GM18873 (cell line): ENCODE data around the gene KNCN.

Experiments used
- ATAC-seq: cut with Tn5 transposase; IDR thresholded peaks from one replicate; pipeline ENCODE4 v1.9.1; 2021; ENCODE audit warnings: mild to moderate bottlenecking, moderate library complexity, moderate number of reproducible peaks; ENCODE audit not compliant: unreplicated experiment, low FRiP score

KNCN gene

DNA sequence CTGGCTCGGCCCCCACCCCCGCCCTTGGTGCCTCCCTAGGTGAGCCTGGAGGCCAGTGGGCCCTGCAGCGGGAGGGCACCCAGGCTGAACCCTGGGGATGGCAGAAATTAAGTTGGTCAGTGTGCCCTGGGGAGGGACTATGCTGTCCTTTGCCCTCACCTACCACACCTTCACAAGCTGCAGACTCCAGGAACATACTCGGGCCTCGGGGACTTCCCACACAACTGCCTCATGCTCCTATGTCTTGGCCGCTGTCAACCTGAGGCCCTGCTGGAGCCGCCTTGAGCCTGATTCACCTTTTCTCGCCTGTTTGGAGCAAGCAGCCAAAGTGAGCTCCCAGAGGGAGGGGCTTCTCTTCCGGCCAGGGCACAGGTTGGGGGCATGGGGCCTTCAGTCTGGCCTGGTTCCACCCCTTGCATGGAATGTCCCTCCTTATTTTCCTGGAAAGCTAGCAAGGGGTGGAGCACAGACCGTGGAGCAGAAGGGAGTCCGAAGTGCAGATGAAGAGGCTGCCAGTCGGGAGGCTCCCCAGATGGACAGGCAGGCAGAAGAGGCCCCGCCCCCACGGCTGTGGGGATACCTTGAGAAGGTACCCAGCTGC, 24.7 kb downstream of the KNCN start:
- ATAC-seq, result no peak

DNA sequence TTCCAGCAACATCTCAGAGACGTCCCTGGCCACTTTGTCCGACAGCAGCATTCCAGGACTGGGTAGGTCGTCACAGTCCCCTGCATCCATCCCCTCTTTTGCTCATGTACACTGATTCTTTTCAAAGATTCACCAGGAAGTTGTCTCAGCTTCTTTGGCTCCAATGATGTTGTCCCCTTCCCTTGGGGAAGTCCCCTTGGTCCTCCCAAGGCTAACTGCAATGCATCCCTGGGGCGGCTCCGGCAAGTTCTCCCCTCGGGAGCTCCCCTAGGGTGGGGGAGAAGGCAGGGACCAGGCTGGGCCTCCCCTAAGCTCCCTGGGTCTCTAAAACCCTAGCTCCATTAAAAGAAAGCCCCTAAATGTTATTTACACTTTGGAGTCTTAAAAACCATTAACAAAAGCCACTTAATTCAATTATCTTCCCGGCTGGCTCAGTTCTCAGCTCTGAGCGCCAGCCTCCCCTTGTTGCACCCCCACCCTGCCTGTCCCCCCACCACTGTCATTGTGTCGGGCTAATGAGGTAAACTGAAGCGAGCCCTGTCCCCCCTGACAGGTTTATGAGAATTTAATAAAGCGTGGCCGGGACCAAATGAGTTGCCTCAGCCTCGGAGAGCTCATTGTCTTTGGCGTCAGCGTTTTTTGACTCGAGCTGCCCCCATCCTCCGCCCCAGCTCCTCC, 25.3 kb downstream of the KNCN start:
- ATAC-seq, result no peak

DNA sequence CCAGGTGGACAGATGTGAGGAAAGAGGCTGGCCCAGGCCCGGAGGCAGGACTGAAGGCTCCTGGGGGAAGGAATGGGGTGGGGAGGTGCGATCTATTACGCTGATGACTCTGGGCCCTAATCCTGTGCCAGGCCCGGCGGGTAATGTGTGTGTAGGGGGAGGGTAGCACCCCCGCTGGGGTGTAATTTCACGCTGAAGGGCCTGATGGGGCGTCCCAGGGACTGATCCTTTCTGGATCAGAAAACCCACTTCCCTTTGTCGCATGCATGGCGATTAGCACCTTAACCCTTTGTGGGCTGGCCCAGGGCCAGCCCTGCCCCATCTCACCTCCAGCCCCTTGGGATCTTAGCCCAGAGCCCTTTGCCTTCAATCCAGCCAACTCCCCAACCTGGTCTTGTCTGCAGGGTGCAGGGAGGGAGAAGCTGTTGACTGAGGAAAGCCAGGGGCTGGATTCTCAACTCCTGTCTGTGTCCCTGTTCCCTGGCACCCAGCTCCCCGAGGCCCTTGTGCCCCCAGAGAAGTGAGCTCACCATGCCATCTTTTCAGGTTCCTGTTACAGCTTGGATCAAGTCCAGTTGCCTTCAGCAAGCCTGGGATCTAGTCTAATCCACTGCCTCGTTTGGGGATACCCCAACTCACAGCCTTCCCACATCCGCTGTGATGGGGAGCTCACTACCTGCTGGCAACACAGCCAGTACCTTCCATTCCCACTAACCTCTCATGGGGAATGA, 26.0 kb downstream of the KNCN start:
- no peak for ATAC-seq

DNA sequence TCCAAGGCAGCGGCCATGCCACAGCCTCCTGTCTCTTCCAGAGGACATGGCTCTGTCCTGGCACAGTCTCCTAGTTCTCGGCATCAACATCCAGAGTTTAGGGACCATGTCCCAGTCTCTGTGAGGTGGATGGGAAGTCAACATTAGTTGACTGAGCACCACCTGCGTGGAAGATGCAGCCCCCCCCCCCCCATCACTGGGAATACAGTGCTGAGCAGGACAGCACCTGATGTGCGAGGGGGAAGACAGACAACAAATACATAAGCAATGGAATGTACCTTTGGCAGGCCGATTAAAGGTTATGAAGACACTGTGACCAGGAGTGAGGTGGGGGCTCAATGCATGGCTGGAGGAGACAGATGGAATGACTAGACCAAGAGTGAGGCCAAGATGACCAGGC, 26.6 kb downstream of the KNCN start:
- no peak for ATAC-seq

DNA sequence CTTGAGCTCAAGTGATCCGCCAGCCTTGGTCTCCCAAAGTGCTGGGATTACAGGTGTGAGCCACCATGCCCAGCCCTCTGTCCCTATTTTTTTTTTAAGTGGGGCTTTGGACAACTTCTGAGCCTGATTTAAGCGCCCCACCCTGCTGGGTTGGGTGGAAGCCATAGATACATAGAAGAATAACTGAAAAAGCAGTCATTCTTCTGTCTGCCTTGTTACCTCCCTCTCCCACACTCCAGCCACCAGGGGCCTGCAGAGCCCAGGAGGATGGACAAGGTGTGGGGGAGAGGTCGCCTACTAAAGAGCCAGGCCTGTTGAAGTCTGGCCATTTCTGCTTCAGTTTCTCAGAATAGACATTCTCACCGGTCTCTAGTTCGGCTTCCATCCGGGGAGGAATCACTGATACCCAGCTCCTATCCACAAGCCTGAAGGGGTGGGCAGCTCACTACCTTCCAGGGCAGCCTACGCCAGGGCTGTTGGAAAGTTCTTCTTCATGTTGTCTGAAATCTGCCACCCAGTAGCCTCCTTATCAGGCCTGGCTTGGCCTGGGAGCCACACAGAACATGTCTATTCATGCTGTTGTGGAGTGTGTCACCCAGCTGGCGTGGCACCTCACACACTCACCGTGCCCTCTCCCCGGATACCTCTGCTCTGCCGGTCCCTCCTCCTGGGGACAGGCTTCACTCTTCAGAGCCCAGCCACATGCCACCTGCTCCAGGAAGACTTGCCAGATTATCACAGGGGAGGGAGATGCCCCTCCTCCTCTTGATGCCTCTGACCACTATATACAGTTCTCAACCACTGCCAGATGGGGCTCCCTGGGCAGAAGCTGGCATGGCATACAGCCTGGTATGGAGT, 27.7 kb downstream of the KNCN start:
- ATAC-seq, result no peak

DNA sequence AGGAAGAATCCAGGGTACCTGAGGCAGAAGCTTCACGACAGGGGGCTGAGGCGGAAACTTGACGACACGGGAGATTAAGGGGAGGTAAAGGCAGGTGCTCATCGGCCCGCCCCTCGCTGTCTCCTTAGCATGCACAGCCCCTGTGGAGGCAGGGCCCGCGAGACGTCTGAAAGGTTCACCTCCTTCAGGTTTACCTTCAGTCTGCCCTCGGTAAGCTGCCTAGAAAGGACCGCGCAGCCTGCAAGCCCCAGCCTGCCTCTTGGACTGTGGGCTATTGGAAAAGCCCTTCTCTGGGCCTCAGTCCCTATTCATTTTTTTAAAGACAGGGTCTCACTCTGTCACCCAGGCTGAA, 28.5 kb downstream of the KNCN start:
- no peak for ATAC-seq

DNA sequence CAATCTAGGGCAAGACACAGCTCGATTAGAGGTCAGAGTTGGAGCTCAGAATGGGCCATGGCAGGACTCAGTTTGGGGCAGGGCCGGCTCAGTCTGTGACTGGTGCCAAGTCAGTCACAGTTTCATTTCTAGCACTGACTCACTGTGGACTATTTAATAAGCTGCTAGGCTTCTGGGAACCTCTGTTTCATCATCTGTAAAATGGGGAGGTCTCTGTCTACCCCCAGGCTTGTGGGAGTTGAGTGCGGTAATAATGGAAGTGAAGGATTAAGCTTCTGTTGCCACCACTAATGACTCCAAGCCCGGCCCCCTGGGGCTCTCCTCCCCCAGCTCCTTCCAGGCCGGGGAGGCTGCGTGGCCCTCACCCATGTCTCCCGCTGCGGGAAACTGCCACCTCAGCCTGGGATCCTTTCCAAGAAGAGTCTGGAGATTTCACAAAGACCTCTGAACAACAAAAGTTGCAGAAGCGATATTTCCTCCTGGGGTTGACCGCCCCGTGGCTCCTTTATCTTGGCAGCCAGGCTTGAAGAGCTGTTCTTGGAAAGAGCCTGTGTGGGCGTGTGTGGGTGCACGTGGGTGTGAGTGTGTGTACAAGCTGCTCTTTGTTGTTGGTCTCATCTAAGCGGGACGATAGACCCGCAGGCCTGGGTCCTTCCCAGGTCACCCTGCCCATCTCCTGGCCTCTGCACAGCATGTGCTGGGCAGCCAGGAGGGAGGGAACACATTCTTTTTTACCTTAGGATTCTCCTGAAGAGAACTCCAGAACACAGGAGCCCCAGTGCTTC, 29.1 kb downstream of the KNCN start:
- no peak for ATAC-seq

DNA sequence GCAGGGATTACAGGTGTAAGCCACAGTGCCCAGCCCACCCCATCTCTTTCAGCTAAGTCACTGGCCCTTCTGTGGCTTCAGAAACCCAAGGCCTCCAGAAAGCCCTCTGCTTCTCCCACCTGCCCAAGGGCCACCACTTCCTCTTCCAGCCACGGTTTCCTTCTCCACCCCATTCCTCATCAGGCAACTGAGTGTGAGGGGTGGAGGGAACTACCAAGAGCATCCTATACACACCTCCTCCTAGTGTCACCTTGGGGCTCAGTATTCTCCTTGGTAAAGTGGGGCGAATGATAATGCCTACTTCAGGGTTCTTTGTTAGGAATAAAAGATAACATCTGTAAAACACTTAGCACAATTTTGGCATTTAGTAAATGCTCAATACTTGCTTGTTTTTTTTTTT, 30.0 kb downstream of the KNCN start:
- no peak for ATAC-seq

DNA sequence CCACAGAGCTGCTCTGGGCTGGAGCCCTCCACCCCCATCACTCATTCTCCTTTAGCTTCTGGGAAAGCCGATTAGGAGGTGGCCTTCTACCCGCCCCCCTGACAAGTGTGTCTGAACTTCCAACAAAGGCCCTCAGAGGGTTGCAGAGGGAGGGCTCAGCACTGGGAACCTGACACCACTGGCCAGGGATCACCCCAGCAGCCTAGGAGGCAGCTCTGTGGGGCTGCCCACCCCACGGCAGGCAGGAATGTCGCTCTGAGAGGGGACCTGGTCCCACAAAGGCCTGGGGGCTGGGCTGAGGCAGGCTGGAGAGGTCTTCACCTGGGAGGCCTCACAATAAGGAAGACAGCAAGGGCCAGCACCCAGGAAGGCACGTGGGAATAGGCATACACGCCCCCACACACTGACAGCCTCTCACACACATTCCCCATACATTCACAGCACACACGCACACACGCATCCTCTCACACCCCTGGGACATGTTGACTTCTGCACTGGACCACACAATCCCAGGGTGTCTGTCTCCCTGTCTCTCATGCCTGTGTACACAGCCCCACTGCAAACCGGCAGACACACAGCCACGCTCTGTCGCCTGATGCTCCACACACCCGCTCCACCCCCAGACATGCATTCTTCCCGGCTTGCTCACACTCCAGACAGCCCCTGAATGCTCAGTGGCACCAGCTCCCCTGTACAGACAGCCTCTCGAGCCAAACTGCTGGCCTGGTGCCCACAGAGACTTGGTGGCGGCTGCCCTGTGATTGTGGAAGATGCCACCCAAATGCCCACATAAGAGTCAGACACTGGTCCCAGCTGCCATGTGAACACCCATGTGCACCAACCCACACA, 31.2 kb downstream of the KNCN start:
- ATAC-seq, result no peak

DNA sequence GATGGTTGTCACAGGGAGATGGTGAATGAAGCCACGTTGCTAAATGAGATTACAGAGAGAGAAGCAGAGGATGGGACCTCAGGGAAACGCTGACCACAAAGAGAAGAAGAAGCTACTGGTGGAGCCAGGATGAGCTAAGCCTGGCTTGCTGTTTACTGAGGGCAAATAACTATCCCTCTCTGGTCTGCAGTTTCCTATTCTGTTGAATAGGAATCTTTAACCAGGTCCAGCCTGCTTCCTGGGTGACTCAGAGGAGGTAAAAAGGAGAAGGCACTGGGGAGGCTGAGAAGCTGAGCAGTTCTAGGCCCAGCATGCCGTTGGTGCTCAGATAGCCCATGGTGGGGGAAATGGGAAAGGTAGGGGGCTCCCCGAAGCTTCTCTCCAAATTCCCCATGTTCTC, 32.2 kb downstream of the KNCN start:
- no peak for ATAC-seq

DNA sequence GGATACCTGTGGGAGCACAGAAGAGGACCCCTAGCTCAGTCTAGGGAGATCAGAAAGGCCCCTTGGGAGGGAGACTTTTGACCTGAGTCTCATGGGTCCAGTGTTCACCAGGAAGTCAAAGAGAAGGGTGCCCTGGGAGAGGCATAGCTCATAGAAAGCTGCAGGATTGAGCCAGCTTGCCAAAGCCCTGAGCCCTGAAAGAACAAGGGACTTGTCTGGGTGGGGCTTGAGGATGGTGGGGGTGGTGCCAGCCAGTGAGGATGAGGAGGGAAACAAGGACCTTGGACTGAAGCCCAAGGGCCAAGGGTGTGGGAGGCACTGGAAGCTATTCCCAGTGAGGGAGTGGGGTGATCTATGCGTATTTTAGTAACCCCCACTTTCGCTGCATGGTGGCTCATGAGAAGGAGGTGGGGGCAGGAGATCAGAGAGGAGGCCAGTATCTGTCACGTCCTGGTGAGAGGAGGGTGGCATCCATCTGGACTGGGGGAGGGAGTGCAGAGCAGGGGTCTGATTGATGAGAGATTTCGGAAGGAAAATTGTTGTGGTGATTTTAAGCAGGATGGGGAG, 33.4 kb downstream of the KNCN start:
- no peak for ATAC-seq

DNA sequence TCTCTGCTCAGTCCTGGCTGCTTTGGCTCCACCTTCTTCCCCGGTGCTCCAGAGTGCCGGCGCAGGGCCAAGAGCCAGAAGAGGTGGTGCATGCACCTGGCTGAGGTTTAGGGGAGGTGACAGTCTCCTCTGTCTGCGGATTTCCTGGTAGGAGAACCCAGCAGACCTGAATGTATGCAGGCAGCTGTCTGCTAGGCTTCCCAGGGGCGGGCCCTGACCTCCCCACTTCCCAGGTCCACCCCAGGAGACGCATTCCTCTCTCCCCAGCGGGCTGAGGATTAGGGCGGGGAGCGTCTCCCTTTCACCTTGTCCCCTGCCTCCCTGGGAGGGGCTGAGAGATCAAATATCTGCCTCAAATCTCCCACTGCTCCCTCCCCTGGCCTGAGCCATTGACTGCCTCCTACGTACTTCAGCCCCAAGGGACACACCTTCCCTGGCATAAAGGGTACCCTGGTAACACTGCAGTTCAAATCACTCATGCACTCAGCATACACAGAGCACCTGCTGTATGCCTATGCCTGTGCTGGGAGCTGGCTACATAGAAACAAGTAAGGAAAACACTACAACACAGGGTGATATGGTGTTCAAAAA, 34.3 kb downstream of the KNCN start:
- no peak for ATAC-seq

DNA sequence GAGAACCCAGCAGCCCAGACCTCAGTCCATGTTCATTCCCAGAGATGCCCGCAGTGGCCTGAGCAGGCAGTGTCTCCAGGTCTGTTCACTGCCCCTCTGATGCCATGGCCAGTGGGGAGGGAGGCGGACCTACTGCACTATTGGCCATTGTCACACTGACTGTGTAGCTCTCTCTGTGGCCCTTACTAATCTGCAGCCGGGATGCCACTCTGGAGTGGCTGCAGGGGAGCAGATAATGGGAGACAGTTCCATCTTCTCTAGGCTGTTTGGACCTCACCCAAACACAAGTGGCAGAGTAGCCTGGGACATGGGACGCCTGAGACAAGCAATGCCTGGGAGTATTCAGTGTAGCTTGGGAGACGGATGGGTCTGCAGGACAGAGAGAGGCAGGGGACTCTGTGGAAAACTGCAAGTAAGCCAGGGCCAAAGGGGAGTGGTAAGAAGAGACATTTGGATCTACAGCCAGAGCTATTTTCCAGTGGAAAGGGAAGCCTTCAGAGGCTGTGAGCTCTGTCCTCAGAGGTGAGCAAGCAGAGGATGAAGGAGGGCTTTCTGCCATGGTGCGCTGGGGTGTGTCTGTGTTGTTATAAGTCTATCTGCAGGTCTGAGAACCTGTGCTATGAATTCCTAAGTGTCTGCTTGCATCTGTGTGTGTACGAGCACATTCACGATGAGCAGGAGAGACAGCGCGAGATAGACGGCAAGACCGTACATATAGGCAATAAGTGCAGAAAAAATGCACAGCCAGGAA, 35.1 kb downstream of the KNCN start:
- ATAC-seq, result no peak

DNA sequence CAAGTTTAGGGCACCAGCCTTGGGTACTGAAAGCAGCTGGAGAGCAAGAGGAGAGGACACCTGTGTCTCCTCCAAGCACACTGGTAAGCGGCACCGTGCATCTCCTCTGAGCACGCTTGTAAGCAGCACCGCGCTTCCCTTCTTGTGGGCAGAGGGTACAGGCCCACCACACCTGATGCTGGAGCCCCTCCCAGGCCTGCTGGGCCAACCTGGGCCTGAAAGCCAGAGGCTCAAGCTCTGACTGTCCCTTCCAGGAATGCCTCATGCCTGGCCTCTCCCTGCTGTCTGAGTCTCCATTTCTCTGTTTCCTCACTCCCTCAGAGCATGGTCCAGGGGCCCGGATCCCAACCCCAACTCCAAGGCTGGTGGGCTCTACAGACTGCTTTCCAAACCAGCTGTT, 35.9 kb downstream of the KNCN start:
- ATAC-seq, result no peak

DNA sequence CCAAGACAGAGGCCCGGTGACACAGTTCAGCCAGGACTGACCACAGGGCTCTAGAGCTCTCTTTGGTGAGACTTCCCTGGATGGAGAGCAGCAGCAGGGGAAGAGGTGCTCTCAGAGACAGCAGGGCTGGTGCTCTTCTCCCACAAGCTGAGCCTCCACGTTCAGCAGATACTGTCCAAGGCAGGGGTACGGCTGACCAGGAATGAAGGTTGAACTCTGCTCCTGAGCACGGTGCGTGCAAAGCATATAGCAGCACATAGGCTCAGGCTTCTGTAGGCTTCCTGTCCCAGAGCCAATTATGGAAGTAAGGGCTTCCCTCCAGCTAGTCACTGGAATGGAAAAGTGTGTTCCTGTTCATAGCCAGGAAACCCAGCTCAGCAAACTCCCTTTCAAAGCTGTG, 37.9 kb downstream of the KNCN start:
- no peak for ATAC-seq

DNA sequence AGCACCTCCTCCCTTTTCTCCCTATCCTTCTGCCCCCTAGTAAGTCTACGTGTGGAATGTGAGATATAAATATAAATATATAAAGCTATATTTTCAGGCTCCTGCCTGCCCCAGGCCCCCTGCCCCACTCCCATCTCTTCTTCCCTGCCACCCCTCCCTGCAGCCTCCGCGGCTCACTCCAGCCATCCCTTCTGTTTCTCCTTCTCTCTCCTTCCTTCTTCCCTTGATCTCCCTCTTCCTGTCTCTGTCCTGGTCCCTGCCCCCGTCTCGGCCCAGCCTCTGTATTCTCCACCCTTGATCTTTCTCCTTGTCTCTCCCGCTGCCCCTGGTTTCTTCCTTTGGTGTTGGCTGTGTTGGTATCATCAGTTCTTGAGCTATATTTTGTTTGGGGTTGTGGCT, 38.7 kb downstream of the KNCN start:
- ATAC-seq, result no peak

DNA sequence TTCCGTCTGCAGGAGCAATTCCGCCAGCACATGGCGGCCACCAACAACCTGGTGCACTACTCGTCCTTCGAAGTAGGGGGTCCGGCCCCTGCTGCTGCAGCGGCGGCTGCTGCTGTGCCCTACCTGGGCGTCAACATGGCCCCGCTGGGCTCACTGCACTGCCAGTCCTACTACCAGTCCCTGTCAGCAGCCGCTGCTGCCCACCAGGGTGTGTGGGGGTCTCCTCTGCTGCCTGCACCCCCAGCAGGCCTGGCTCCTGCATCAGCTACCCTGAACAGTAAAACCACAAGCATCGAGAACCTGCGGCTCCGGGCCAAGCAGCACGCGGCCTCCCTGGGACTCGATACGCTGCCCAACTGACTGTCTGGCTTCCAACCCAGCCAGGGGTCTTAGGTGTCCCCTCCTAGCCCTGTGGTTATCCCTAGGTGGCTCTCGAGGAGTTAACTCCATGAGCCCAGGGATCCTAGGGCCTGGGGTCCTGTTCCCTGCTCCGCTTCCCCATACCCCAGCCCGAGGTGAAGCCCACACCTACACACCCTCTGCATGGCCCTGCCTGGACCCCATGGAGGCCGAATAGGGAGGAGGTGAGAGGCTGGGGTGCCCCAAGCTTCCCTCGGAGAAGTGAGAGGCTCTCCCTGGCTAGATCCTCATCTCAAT, 39.2 kb downstream of the KNCN start:
- no peak for ATAC-seq

DNA sequence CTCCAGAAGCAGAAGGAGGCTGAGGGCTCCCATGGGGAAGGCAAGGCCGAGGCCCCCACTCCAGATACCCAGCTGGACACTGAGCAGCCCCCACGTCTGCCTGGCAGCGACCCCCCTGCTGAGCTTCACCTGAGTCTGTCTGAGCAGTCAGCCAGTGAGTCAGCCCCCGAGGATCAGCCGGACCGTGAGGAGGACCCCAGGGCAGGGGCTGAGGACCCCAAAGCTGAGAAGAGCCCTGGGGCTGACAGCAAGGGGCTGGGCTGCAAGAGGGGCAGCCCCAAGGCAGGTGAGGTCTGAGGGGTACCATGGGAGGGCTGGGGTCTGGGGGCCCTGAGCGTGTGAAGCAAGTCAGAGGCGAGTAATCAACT, 40.5 kb downstream of the KNCN start:
- no peak for ATAC-seq
